Measurements from ENCODE around the gene IFIT1B. TPM values are rescaled to one million over a fixed set of nuclear protein-coding genes. Genes with fewer than 3 reads are reported as not detected.
"Not testable (repeated sequence)": the region's sequence is repeated elsewhere in the genome, so short reads cannot be mapped to it uniquely, and the experiment has no call there.

IFIT1B gene
- total RNA-seq, 1 donor = 0.10 TPM

- H3K4me3 ChIP-seq (ENCODE audit: low read length) = no peak overlapping the region
- H3K9me3 ChIP-seq (ENCODE audit: low read depth, low read length) = no peaks in the 10 kb centered on the region
- H3K4me1 ChIP-seq (ENCODE audit: insufficient read depth, low read length) = peaks cover 41% of the 10 kb centered on the region
- H3K27me3 ChIP-seq (ENCODE audit: insufficient read depth, low read length) = no peaks in the 10 kb centered on the region
These were observed 10.9 kb downstream of the IFIT1B start for GRCh38 chr10:89388806-89389205.

GRCh38 chr10:89389254-89389653 is 11.4 kb downstream of the IFIT1B start:
- H3K9me3 ChIP-seq (ENCODE audit: low read depth, low read length) = no peaks in the 10 kb centered on the region
- no peaks in the 10 kb centered on the region for H3K27me3 ChIP-seq (ENCODE audit: insufficient read depth, low read length)
- H3K4me3 ChIP-seq (ENCODE audit: low read length) = no peak overlapping the region

GRCh38 chr10:89390476-89391225 is 12.8 kb downstream of the IFIT1B start:
- Histone ChIP-seq H3K27me3 (ENCODE audit: insufficient read depth, low read length) (no peaks in the 10 kb centered on the region), H3K4me3 (ENCODE audit: low read length) (no peak overlapping the region), H3K9me3 (ENCODE audit: low read depth, low read length) (no peaks in the 10 kb centered on the region), H3K4me1 (ENCODE audit: insufficient read depth, low read length) (peaks cover 32% of the 10 kb centered on the region)

More at GRCh38 chr10:89389254-89389653, 11.4 kb downstream of the IFIT1B start:
- H3K4me1 ChIP-seq (ENCODE audit: insufficient read depth, low read length) = peaks cover 41% of the 10 kb centered on the region

GRCh38 chr10:89391226-89391576 is 13.3 kb downstream of the IFIT1B start:
- H3K4me1 ChIP-seq (ENCODE audit: insufficient read depth, low read length) = peaks cover 28% of the 10 kb centered on the region
- not testable (repeated sequence) for H3K4me3 ChIP-seq (ENCODE audit: low read length); H3K27me3 ChIP-seq (ENCODE audit: insufficient read depth, low read length); H3K9me3 ChIP-seq (ENCODE audit: low read depth, low read length)

- peaks cover 31% of the 10 kb centered on the region for H3K4me1 ChIP-seq (ENCODE audit: insufficient read depth, low read length)
- H3K4me3 ChIP-seq (ENCODE audit: low read length) = peak within 1 kb of the TSS; percentile 45
- H3K9me3 ChIP-seq (ENCODE audit: low read depth, low read length) = no peaks in the 10 kb centered on the region
- no peaks in the 10 kb centered on the region for H3K27me3 ChIP-seq (ENCODE audit: insufficient read depth, low read length)
These were observed 14.3 kb downstream of the IFIT1B start, which contains the start of gene IFIT1 for GRCh38 chr10:89391907-89392756. Gene IFIT1 (plus strand): TSS chr10:89392623. CDS start chr10:89392713, 90 bp downstream.

- Histone ChIP-seq H3K4me3 (ENCODE audit: low read length) (peak overlapping the region; percentile 45), H3K9me3 (ENCODE audit: low read depth, low read length) (no peaks in the 10 kb centered on the region), H3K4me1 (ENCODE audit: insufficient read depth, low read length) (peaks cover 31% of the 10 kb centered on the region), H3K27me3 (ENCODE audit: insufficient read depth, low read length) (no peaks in the 10 kb centered on the region)
These were observed 15.1 kb downstream of the IFIT1B start for GRCh38 chr10:89392974-89393373.

- H3K9me3 ChIP-seq (ENCODE audit: low read depth, low read length) = no peaks in the 10 kb centered on the region
- H3K27me3 ChIP-seq (ENCODE audit: insufficient read depth, low read length) = no peaks in the 10 kb centered on the region
- peak overlapping the region; percentile 45 for H3K4me3 ChIP-seq (ENCODE audit: low read length)
- peaks cover 31% of the 10 kb centered on the region for H3K4me1 ChIP-seq (ENCODE audit: insufficient read depth, low read length)
These were observed 16.0 kb downstream of the IFIT1B start for GRCh38 chr10:89393898-89394297.

GRCh38 chr10:89395141-89395540 is 17.3 kb downstream of the IFIT1B start:
- peaks cover 36% of the 10 kb centered on the region for H3K4me1 ChIP-seq (ENCODE audit: insufficient read depth, low read length)
- no peaks in the 10 kb centered on the region for H3K27me3 ChIP-seq (ENCODE audit: insufficient read depth, low read length)

GRCh38 chr10:89398003-89398749 is 20.3 kb downstream of the IFIT1B start:
- no peaks in the 10 kb centered on the region for H3K27me3 ChIP-seq (ENCODE audit: insufficient read depth, low read length)
- no peak overlapping the region for H3K4me3 ChIP-seq (ENCODE audit: low read length)
- no peaks in the 10 kb centered on the region for H3K9me3 ChIP-seq (ENCODE audit: low read depth, low read length)
- peaks cover 24% of the 10 kb centered on the region for H3K4me1 ChIP-seq (ENCODE audit: insufficient read depth, low read length)

More at GRCh38 chr10:89395141-89395540, 17.3 kb downstream of the IFIT1B start:
- Histone ChIP-seq H3K9me3 (ENCODE audit: low read depth, low read length) (no peaks in the 10 kb centered on the region), H3K4me3 (ENCODE audit: low read length) (no peak overlapping the region)

- no peaks in the 10 kb centered on the region for H3K27me3 ChIP-seq (ENCODE audit: insufficient read depth, low read length)
- H3K4me3 ChIP-seq (ENCODE audit: low read length) = no peak overlapping the region
- H3K9me3 ChIP-seq (ENCODE audit: low read depth, low read length) = no peaks in the 10 kb centered on the region
- H3K4me1 ChIP-seq (ENCODE audit: insufficient read depth, low read length) = peaks cover 13% of the 10 kb centered on the region
These were observed 22.1 kb downstream of the IFIT1B start for GRCh38 chr10:89399956-89400355.

GRCh38 chr10:89403043-89403442 is 25.2 kb downstream of the IFIT1B start:
- H3K27me3 ChIP-seq (ENCODE audit: insufficient read depth, low read length) = no peaks in the 10 kb centered on the region
- no peak overlapping the region for H3K4me3 ChIP-seq (ENCODE audit: low read length)
- H3K4me1 ChIP-seq (ENCODE audit: insufficient read depth, low read length) = peaks cover 5% of the 10 kb centered on the region
- H3K9me3 ChIP-seq (ENCODE audit: low read depth, low read length) = no peaks in the 10 kb centered on the region

GRCh38 chr10:89404104-89405047 is 26.5 kb downstream of the IFIT1B start:
- Histone ChIP-seq H3K27me3 (ENCODE audit: insufficient read depth, low read length) (no peaks in the 10 kb centered on the region), H3K4me3 (ENCODE audit: low read length) (no peak overlapping the region), H3K4me1 (ENCODE audit: insufficient read depth, low read length) (peaks cover 5% of the 10 kb centered on the region), H3K9me3 (ENCODE audit: low read depth, low read length) (no peaks in the 10 kb centered on the region)

- not testable (repeated sequence) for H3K9me3 ChIP-seq (ENCODE audit: low read depth, low read length); H3K27me3 ChIP-seq (ENCODE audit: insufficient read depth, low read length); H3K4me1 ChIP-seq (ENCODE audit: insufficient read depth, low read length); H3K4me3 ChIP-seq (ENCODE audit: low read length)
These were observed 28.3 kb downstream of the IFIT1B start for GRCh38 chr10:89406178-89406577.

GRCh38 chr10:89407792-89408191 is 29.9 kb downstream of the IFIT1B start:
- not testable (repeated sequence) for H3K4me3 ChIP-seq (ENCODE audit: low read length); H3K4me1 ChIP-seq (ENCODE audit: insufficient read depth, low read length); H3K27me3 ChIP-seq (ENCODE audit: insufficient read depth, low read length); H3K9me3 ChIP-seq (ENCODE audit: low read depth, low read length)

Measured in mononuclear cell (primary cell).